GM12873 (cell line): ENCODE measurements around the gene GH2.

ENCODE experiments used
- CTCF ChIP-seq: IDR thresholded peaks from 2 replicates; pipeline ENCODE4 v1.5.1; 2012; ENCODE audit warnings: low read depth, mild to moderate bottlenecking, moderate library complexity, low read length, control low read depth; ENCODE audit not compliant: insufficient read depth; ENCODE audit errors: missing control alignments

Gene GH2

GRCh38 chr17:63842540-63843386 lies 39.0 kb downstream of the GH2 start, which contains the start of gene SMARCD2:
TSS of gene SMARCD2 (minus strand) at chr17:63842685. CDS start at chr17:63842674, 11 bp downstream.
- TF ChIP-seq CTCF: no peak

- TF ChIP-seq CTCF: no peak
Measured at GRCh38 chr17:63842173-63842539, 39.6 kb downstream of the GH2 start.

- no peak for TF ChIP-seq CTCF
Measured at GRCh38 chr17:63841350-63842172, 40.2 kb downstream of the GH2 start.

- no peak for TF ChIP-seq CTCF
Measured at GRCh38 chr17:63840591-63841349, 41.0 kb downstream of the GH2 start.

- TF ChIP-seq CTCF: no peak
Measured at GRCh38 chr17:63838631-63839171, 43.0 kb downstream of the GH2 start.

- TF ChIP-seq CTCF: no peak
Measured at GRCh38 chr17:63837962-63838600, 43.7 kb downstream of the GH2 start.
